GM13977 (cell line): Measurements from ENCODE around the gene TOP3A.
"Not testable (repeated sequence)": the region's sequence is repeated elsewhere in the genome, so short reads cannot be mapped to it uniquely, and the experiment has no call there.

ENCODE experiments used
- DNase-seq: peaks from one replicate; pipeline ENCODE4 v3.0.0; 2012; ENCODE audit warnings: low spot score
- CTCF ChIP-seq: IDR thresholded peaks from 2 replicates; pipeline ENCODE4 v1.5.1; 2012; ENCODE audit warnings: mild to moderate bottlenecking, control low read depth; ENCODE audit not compliant: insufficient read depth; ENCODE audit errors: extremely low read depth, missing control alignments
- in situ Hi-C: fragments of 300-500 bp; cut with MboI; formaldehyde crosslinking; loops from one replicate; pipeline ENCODE4 v1.12.0; 2022; ENCODE audit warnings: low sequenced_read_pairs, low pct_unique_long_range_greater_than_20kb, mixed read lengths, inconsistent platforms; ENCODE audit not compliant: unreplicated experiment

Gene TOP3A

GRCh38 chr17:18360518-18360917, 45.7 kb upstream of the TOP3A start:
- no peak for DNase-seq
- in situ Hi-C loops, result no loop called here
- TF ChIP-seq CTCF, result no peak

GRCh38 chr17:18356624-18357023, 41.8 kb upstream of the TOP3A start:
- in situ Hi-C loops, result no loop called here
- no peak for TF ChIP-seq CTCF
- no peak for DNase-seq

- no peak for TF ChIP-seq CTCF
- no peak for DNase-seq
- in situ Hi-C loops, result no loop called here
These were observed 38.7 kb upstream of the TOP3A start for GRCh38 chr17:18353541-18353940.

GRCh38 chr17:18344021-18344420, 29.2 kb upstream of the TOP3A start:
- in situ Hi-C loops, result no loop called here
- TF ChIP-seq CTCF, result no peak
- DNase-seq, result peak; percentile 52

GRCh38 chr17:18339933-18340332, 25.1 kb upstream of the TOP3A start:
- no peak for TF ChIP-seq CTCF
- in situ Hi-C loops, result no loop called here
- no peak for DNase-seq

- DNase-seq, in situ Hi-C loops: not testable (repeated sequence)
These were observed 23.4 kb upstream of the TOP3A start for GRCh38 chr17:18338158-18338557.

GRCh38 chr17:18332909-18333489, 18.2 kb upstream of the TOP3A start:
- in situ Hi-C loops, result no loop called here
- no peak for TF ChIP-seq CTCF
- DNase-seq, result no peak
